Large intestine (tissue), 3 donors: ENCODE results near the gene ANKDD1A. TPM values are rescaled to one million over a fixed set of nuclear protein-coding genes. Genes with fewer than 3 reads are reported as not detected.

Experiments
- DNase-seq, 2 donors: peaks; one replicate each; pipeline versions ENCODE4 v3.0.0 to v3.0.0-alpha.2; 2013
- H3K27ac ChIP-seq: one replicate; pipeline ENCODE4 v1.5.1; 2013; ENCODE audit warnings: low read length
- H3K27me3 ChIP-seq: 2 replicates; pipeline ENCODE4 v1.6.1; 2013; ENCODE audit warnings: low read length; ENCODE audit not compliant: control insufficient read depth, insufficient read depth
- H3K36me3 ChIP-seq: 2 replicates; pipeline ENCODE4 v1.6.1; 2013; ENCODE audit warnings: low read length; ENCODE audit not compliant: control insufficient read depth, insufficient read depth
- H3K4me1 ChIP-seq: one replicate; pipeline ENCODE4 v1.6.1; 2013; ENCODE audit warnings: low read length; ENCODE audit not compliant: control insufficient read depth, insufficient read depth
- H3K4me3 ChIP-seq: one replicate; pipeline ENCODE4 v1.5.1; 2013; ENCODE audit warnings: low read length
- H3K9me3 ChIP-seq: one replicate; pipeline ENCODE4 v1.6.1; 2013; ENCODE audit warnings: mild to moderate bottlenecking, low read depth, low read length, moderate library complexity; ENCODE audit not compliant: control insufficient read depth
- WGBS: methylation state at CpG from one replicate; pipeline ENCODE4 v1.1.5; 2013; ENCODE audit warnings: low lambda C conversion rate; ENCODE audit not compliant: insufficient coverage; 5-methylcytosine and 5-hydroxymethylcytosine counted together
- polyA plus RNA-seq: library from polyadenylated mRNA; unstranded; fragments of 120-200 nt; gene quantifications from one replicate; pipeline ENCODE4 v1.2.1, GENCODE V29; 2013

ANKDD1A gene
- polyA plus RNA-seq, 1 donor: 5.6 TPM

GRCh38 chr15:64990168-64990470 is 78.4 kb downstream of the ANKDD1A start:
- H3K27me3 ChIP-seq: no peaks in the 10 kb centered on the region
- peaks cover 3% of the 10 kb centered on the region for H3K36me3 ChIP-seq
- peak overlapping the region; percentile 94 for H3K27ac ChIP-seq
- H3K4me1 ChIP-seq: peaks cover 24% of the 10 kb centered on the region
- no peak for DNase-seq
- H3K9me3 ChIP-seq: no peaks in the 10 kb centered on the region
- WGBS: 5% methylated on average over 5 of the region's 9 CpGs
- peak overlapping the region; percentile 81 for H3K4me3 ChIP-seq

DNA sequence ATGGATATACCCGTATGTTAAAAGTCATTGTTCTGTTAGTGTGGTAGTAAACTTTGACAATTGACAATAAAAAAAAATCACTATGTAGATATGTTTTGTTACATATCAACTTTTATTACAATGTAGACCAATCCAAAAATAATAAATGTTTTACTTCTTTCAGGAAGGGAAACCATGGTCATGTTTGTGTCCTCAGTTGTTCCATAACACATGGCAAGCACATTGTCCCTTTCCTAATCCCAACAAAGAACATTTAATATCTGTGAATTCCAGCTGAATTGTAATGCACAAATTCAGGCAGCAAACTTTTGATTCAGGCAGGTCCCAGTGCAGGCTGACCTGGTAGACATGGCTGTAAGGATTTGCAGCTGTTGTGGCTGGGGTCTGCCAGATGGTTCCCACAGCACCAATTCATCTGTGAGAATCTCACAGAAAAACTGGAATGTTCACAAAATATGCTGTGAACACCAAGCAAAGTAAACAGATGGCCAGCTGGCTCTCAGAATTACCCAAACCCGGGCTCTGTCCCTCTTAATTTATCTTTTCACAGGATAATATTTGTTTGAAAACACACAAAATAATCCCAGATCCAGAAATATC is 79.9 kb downstream of the ANKDD1A start:
- no peak overlapping the region for H3K4me3 ChIP-seq
- DNase-seq: no peak
- no peaks in the 10 kb centered on the region for H3K9me3 ChIP-seq
- H3K4me1 ChIP-seq: peaks cover 19% of the 10 kb centered on the region
- WGBS: no CpG with 5 or more reads among the region's 2 CpGs
- no peak overlapping the region for H3K27ac ChIP-seq
- H3K27me3 ChIP-seq: no peaks in the 10 kb centered on the region
- peaks cover 3% of the 10 kb centered on the region for H3K36me3 ChIP-seq

- no peaks in the 10 kb centered on the region for H3K9me3 ChIP-seq
- no peaks in the 10 kb centered on the region for H3K36me3 ChIP-seq
- H3K4me3 ChIP-seq: no peak overlapping the region
- H3K27ac ChIP-seq: peak overlapping the region; percentile 50
- DNase-seq: no peak
- no CpG with 5 or more reads among the region's 1 CpG for WGBS
- no peaks in the 10 kb centered on the region for H3K27me3 ChIP-seq
- H3K4me1 ChIP-seq: peaks cover 18% of the 10 kb centered on the region
These were observed 81.6 kb downstream of the ANKDD1A start for GRCh38 chr15:64993290-64993689.

- no CpG with 5 or more reads among the region's 5 CpGs for WGBS
- DNase-seq: no peak
- no peaks in the 10 kb centered on the region for H3K27me3 ChIP-seq
- no peak overlapping the region for H3K4me3 ChIP-seq
- H3K4me1 ChIP-seq: peaks cover 5% of the 10 kb centered on the region
- no peaks in the 10 kb centered on the region for H3K9me3 ChIP-seq
- H3K27ac ChIP-seq: no peak overlapping the region
- no peaks in the 10 kb centered on the region for H3K36me3 ChIP-seq
These were observed 85.4 kb downstream of the ANKDD1A start for GRCh38 chr15:64997066-64997465.

GRCh38 chr15:64997745-64998375 is 86.2 kb downstream of the ANKDD1A start:
- Histone ChIP-seq H3K9me3 (no peaks in the 10 kb centered on the region), H3K4me1 (peaks cover 5% of the 10 kb centered on the region), H3K27ac (peak overlapping the region; percentile 2), H3K27me3 (no peaks in the 10 kb centered on the region), H3K4me3 (no peak overlapping the region), H3K36me3 (peaks cover 1% of the 10 kb centered on the region)
- WGBS: no CpG with 5 or more reads among the region's 4 CpGs
- peak; percentile 46 to 70 for DNase-seq

DNA sequence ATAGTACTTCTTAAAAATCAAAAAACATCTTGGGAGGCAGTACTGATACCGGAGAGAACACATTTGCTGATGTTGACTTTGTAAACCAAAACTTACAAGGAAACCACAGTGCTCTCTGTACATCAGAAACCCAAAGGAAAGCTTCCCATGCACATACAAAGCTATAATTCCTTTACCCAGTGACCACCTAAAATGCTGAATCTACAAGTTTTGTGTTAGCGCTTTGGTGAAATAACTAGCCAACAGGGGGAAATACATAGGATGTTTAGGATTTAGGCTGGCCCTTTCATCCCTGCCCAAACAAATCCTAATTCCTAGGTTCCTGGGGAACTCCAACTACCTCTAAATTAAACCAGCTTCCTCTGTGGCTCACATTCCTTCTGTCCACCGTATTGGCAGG is 93.3 kb downstream of the ANKDD1A start:
- H3K27ac ChIP-seq: no peak overlapping the region
- H3K36me3 ChIP-seq: peaks cover 11% of the 10 kb centered on the region
- WGBS: 100% methylated on average over 1 of the region's 3 CpGs
- H3K9me3 ChIP-seq: no peaks in the 10 kb centered on the region
- no peaks in the 10 kb centered on the region for H3K27me3 ChIP-seq
- DNase-seq: no peak
- no peak overlapping the region for H3K4me3 ChIP-seq
- H3K4me1 ChIP-seq: no peaks in the 10 kb centered on the region

DNA sequence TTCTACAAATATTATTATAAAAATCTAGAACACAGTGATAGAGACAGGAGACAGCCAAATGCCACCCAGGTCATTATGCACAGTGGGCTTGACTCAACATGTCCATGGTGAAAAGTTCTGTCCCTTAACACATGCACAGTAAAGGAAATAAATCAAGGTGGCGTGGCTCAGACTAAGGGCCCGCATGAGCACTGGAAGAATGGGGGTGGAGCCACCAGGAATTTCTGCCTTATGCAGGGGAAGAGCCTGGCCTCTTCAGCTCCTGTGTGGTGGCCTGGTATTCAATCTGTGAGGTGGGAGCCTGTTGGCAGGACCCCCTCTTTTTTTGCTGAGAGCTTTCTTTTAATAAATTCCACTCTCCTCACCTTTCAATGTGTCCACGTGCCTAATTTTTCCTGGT is 95.2 kb downstream of the ANKDD1A start:
- Histone ChIP-seq H3K36me3 (peaks cover 14% of the 10 kb centered on the region), H3K27ac (no peak overlapping the region), H3K9me3 (no peaks in the 10 kb centered on the region), H3K4me3 (no peak overlapping the region), H3K27me3 (no peaks in the 10 kb centered on the region), H3K4me1 (no peaks in the 10 kb centered on the region)
- 100% methylated on average over 1 of the region's 3 CpGs for WGBS
- no peak for DNase-seq

Other genes starting within 250 kb of the ANKDD1A start
- 7.7 TPM for gene RBPMS2, start 136.3 kb upstream of the ANKDD1A start, polyA plus RNA-seq
- 7.2 TPM for gene PIF1, start 86.3 kb upstream of the ANKDD1A start, polyA plus RNA-seq
- gene PLEKHO2, start 70.0 kb upstream of the ANKDD1A start, polyA plus RNA-seq: 16.2 TPM
- gene SPG21, start 78.0 kb downstream of the ANKDD1A start, polyA plus RNA-seq: 168 TPM
- 14.4 TPM for gene MTFMT, start 117.7 kb downstream of the ANKDD1A start, polyA plus RNA-seq
- 20.2 TPM for gene SLC51B, start 133.5 kb downstream of the ANKDD1A start, polyA plus RNA-seq
- 3.6 TPM for gene RASL12, start 156.1 kb downstream of the ANKDD1A start, polyA plus RNA-seq
- 0.04 TPM for gene KBTBD13, start 164.8 kb downstream of the ANKDD1A start, polyA plus RNA-seq
- gene UBAP1L, start 203.3 kb downstream of the ANKDD1A start, polyA plus RNA-seq: 4.9 TPM
- 21.0 TPM for gene PDCD7, start 221.9 kb downstream of the ANKDD1A start, polyA plus RNA-seq